Endothelial cell of umbilical vein (primary cell): ENCODE results near the gene WDR18.

Experiments used
- CTCF ChIP-seq, 2 donors: IDR thresholded peaks; 1 replicate in 1 of 2; 2 replicates in 1 of 2; pipeline ENCODE4 v1.5.1; 2011; ENCODE audit warnings: low read length in 2 of 2, mild to moderate bottlenecking in 2 of 2, moderate library complexity in 2 of 2, control low read depth in 1 of 2, inconsistent platforms in 1 of 2, low read depth in 1 of 2; ENCODE audit not compliant: insufficient read depth in 1 of 2; ENCODE audit errors: extremely low read depth in 1 of 2
- JUN ChIP-seq: IDR thresholded peaks from 2 replicates; pipeline ENCODE4 v1.6.1; 2011; ENCODE audit warnings: borderline replicate concordance, low read depth; ENCODE audit not compliant: insufficient read length, insufficient read depth

DNA sequence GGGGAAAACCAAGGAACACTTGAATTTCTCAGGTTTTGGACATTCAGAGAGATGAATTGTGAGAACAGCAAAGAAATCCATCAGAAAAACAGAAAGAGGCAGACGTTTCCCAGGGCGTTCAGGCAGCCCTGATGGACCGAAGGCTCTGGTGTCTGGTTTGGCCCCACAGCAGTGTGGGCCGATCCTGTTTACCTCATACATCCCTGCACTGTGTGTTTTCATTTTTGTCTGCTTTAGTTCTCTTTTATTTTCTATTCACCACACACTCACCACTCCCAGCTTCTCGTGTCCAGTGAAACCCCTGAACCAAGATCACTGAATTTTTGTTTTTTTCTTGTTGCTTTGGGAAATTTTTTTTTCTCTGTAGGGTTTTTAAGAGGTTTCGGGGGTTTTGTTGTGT lies 11.9 kb upstream of the WDR18 start:
- TF ChIP-seq CTCF (IDR thresholded peaks at IDR 0.05; ENCODE audit: extremely low read depth in 1 of 2, insufficient read depth in 1 of 2, low read depth in 1 of 2, low read length in 2 of 2) (no peak), JUN (no peak)
